Measurements from ENCODE around the gene STOX2.

DNA sequence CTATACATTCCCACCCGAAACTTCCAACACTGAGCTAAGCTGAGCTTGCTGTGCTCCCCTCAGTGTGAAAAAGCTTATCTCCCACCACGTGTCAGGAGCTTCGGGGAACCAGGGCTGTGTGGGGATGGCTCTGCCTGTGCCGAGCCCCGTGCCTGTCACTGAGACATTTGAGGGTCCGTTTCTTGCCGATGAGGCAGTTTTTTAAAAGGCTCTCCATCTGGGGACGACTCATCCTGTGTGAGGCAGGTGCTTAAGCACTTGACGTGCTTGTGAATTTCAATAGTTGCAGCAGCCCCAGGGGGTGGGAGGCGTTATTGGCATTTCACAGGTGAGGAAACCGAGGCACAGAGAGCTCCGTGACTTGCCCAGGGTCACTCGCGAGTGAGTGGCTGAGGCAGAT lies 151.8 kb downstream of the STOX2 start:
- TF ChIP-seq, protein P1, sequence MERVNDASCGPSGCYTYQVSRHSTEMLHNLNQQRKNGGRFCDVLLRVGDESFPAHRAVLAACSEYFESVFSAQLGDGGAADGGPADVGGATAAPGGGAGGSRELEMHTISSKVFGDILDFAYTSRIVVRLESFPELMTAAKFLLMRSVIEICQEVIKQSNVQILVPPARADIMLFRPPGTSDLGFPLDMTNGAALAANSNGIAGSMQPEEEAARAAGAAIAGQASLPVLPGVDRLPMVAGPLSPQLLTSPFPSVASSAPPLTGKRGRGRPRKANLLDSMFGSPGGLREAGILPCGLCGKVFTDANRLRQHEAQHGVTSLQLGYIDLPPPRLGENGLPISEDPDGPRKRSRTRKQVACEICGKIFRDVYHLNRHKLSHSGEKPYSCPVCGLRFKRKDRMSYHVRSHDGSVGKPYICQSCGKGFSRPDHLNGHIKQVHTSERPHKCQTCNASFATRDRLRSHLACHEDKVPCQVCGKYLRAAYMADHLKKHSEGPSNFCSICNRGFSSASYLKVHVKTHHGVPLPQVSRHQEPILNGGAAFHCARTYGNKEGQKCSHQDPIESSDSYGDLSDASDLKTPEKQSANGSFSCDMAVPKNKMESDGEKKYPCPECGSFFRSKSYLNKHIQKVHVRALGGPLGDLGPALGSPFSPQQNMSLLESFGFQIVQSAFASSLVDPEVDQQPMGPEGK (CRISPR knock-in tag; IDR thresholded peaks at IDR 0.05; ENCODE audit: borderline replicate concordance), result no peak
- TF ChIP-seq ZFP3 (CRISPR knock-in tag; IDR thresholded peaks at IDR 0.05), result no peak
- TF ChIP-seq, protein P2, sequence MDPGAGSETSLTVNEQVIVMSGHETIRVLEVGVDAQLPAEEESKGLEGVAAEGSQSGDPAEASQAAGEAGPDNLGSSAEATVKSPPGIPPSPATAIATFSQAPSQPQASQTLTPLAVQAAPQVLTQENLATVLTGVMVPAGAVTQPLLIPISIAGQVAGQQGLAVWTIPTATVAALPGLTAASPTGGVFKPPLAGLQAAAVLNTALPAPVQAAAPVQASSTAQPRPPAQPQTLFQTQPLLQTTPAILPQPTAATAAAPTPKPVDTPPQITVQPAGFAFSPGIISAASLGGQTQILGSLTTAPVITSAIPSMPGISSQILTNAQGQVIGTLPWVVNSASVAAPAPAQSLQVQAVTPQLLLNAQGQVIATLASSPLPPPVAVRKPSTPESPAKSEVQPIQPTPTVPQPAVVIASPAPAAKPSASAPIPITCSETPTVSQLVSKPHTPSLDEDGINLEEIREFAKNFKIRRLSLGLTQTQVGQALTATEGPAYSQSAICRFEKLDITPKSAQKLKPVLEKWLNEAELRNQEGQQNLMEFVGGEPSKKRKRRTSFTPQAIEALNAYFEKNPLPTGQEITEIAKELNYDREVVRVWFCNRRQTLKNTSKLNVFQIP (CRISPR knock-in tag; IDR thresholded peaks at IDR 0.05; ENCODE audit: borderline replicate concordance, low read depth), result no peak

Data from SK-N-SH treated with all-trans-retinoic acid at 6 μM for 48 hours (cell line).